SU-DHL-6 (cell line): Measurements from ENCODE around the gene NFKBIZ.

Experiments used
- EZH2phosphoT487 ChIP-seq: fragments of 200-600 bp; sonication (generic), shearing (Covaris generic); conservative IDR thresholded peaks from 2 replicates; pipeline ENCODE4 v1.6.1; 2018; ENCODE audit warnings: mild to moderate bottlenecking, antibody characterized with exemption, low read length, moderate library complexity, mixed read lengths
- TF ChIP-seq, protein P1 (sequence below): fragments of 200-600 bp; sonication (generic); IDR thresholded peaks from one replicate; pipeline ENCODE4 v1.5.1; 2017; ENCODE audit warnings: antibody characterized with exemption, mild to moderate bottlenecking, low read length, moderate library complexity; ENCODE audit not compliant: insufficient read depth, poor library complexity, severe bottlenecking

- TF ChIP-seq, protein P1, sequence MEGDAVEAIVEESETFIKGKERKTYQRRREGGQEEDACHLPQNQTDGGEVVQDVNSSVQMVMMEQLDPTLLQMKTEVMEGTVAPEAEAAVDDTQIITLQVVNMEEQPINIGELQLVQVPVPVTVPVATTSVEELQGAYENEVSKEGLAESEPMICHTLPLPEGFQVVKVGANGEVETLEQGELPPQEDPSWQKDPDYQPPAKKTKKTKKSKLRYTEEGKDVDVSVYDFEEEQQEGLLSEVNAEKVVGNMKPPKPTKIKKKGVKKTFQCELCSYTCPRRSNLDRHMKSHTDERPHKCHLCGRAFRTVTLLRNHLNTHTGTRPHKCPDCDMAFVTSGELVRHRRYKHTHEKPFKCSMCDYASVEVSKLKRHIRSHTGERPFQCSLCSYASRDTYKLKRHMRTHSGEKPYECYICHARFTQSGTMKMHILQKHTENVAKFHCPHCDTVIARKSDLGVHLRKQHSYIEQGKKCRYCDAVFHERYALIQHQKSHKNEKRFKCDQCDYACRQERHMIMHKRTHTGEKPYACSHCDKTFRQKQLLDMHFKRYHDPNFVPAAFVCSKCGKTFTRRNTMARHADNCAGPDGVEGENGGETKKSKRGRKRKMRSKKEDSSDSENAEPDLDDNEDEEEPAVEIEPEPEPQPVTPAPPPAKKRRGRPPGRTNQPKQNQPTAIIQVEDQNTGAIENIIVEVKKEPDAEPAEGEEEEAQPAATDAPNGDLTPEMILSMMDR = no peak
- no peak for TF ChIP-seq EZH2phosphoT487
These were observed 13.2 kb upstream of the NFKBIZ start for GRCh38 chr3:101836160-101836559.
